Coronary artery (tissue), 2 donors: Measurements from ENCODE around the gene NUF2.
"Not testable (repeated sequence)": the region's sequence is repeated elsewhere in the genome, so short reads cannot be mapped to it uniquely, and the experiment has no call there.

Experiments used
- DNase-seq: peaks from one replicate; pipeline ENCODE4 v3.0.0-alpha.2; 2017; ENCODE audit warnings: low spot score
- H3K27ac ChIP-seq, 2 donors: fragments of 200-600 bp; sonication (generic); one replicate each; pipeline ENCODE4 v1.5.1; 2016 to 2019
- H3K4me3 ChIP-seq: fragments of 200-600 bp; sonication (generic); 2 replicates; pipeline ENCODE4 v1.5.1; 2016; ENCODE audit warnings: mild to moderate bottlenecking, moderate library complexity
- TF ChIP-seq, protein P1 (sequence below): fragments of 200-600 bp; sonication (generic); IDR thresholded peaks from one replicate; pipeline ENCODE4 v1.5.1; 2019; ENCODE audit warnings: antibody characterized with exemption

The NUF2 gene

DNA sequence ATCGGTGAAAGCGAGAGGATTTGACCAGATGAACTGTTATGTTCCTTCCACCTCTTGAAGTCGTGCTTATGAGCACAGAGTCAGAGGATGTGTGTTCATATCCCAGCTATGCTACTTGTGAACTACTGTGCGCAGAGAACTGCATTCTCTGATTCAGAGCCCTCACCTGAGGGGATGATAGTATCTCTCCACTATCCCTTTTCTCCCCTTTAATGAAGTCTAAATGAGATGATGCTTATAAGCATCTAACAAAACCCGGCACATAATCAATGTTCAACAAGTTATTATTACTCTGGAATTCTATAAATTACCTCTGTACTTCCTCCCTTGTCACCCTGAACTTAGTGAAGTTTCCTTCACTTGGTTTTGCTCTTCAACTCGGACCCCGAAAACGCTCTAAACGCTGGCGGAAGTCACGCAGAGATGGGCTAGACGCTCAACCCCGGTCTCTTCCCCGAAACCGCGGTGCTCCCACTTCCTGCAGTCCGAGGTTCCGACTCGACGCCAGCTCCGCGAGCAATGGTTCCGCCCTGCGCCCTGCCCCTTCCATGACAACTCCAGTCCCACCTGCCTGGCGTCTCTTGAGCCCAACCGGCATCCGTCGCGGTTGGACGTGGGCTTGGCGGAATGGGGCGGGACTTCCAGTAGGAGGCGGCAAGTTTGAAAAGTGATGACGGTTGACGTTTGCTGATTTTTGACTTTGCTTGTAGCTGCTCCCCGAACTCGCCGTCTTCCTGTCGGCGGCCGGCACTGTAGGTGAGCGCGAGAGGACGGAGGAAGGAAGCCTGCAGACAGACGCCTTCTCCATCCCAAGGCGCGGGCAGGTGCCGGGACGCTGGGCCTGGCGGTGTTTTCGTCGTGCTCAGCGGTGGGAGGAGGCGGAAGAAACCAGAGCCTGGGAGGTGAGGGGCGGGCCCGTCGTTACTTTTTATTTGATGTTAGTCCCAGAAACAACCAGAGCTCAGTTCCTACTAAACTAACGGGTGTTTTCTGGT lies at the start of gene NUF2:
NUF2 (plus strand) TSS at position 644 of the 995 bp plus-strand sequence. CDS start 4,098 bp downstream, outside the sequence.
- peak; percentile 99 for DNase-seq
- Histone ChIP-seq H3K27ac (peak within 1 kb of the TSS; percentile 75 to 88), H3K4me3 (peak within 1 kb of the TSS; percentile 85)
- TF ChIP-seq, protein P1, sequence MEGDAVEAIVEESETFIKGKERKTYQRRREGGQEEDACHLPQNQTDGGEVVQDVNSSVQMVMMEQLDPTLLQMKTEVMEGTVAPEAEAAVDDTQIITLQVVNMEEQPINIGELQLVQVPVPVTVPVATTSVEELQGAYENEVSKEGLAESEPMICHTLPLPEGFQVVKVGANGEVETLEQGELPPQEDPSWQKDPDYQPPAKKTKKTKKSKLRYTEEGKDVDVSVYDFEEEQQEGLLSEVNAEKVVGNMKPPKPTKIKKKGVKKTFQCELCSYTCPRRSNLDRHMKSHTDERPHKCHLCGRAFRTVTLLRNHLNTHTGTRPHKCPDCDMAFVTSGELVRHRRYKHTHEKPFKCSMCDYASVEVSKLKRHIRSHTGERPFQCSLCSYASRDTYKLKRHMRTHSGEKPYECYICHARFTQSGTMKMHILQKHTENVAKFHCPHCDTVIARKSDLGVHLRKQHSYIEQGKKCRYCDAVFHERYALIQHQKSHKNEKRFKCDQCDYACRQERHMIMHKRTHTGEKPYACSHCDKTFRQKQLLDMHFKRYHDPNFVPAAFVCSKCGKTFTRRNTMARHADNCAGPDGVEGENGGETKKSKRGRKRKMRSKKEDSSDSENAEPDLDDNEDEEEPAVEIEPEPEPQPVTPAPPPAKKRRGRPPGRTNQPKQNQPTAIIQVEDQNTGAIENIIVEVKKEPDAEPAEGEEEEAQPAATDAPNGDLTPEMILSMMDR: no peak

DNA sequence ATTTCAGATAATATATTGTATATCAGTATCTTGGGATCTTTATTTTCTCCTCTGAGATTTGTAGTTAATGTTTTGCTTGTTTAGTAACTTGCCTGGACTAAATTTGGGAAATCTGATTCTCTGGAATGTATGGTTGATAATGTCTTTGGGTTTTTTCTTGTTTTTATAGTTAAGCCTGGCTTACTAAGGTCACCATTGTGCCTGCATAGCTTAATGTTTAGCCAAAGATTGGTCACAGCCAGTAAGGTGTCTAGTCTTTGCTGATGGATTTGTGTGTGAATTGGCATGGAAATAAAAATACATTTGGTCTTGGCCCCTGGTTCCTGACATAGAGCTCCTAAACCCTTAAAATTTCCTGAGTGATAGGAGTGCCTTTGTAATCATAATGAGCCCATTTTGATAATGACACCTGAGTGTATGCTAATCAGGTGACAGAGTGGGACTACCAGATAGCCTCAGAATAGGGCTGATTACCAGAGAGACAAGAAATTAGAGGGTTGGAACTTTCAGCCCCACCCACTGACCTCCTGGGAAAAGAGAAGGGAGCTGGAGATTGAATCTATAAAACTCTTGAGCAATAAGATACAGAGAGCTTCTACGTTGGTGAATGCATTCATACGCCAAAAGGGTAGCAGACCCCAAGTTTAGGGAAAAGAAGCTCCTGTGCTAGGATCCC lies 47.9 kb upstream of the NUF2 start:
- Histone ChIP-seq H3K27ac (no peak overlapping the region), H3K4me3 (no peak overlapping the region)
- TF ChIP-seq, protein P1: no peak
- no peak for DNase-seq

GRCh38 chr1:163275222-163275621 lies 46.5 kb upstream of the NUF2 start:
- TF ChIP-seq, protein P1: no peak
- no peak overlapping the region for H3K27ac ChIP-seq
- no peak overlapping the region for H3K4me3 ChIP-seq
- DNase-seq: no peak

GRCh38 chr1:163278602-163279001 lies 43.2 kb upstream of the NUF2 start:
- Histone ChIP-seq H3K4me3 (no peak overlapping the region), H3K27ac (no peak overlapping the region)
- no peak for DNase-seq
- TF ChIP-seq, protein P1: no peak

DNA sequence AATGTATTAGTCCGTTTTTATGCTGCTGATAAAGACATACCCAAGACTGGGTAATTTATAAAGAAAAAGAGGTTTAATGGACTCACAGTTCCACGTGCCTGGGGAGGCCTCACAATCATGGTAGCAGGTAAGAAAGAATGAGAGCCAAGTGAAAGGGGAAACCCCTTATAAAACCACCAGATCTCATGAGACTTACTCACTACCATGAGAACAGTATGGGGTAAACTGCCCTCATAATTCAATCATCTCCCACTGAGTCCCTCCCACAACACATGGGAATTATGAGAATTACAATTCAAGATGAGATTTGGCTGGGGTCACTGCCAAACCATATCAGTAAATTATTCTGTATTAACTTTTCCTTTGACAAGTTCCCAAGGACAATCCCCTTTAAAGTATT lies 36.9 kb upstream of the NUF2 start:
- not testable (repeated sequence) for H3K4me3 ChIP-seq, H3K27ac ChIP-seq, DNase-seq

- no peak overlapping the region for H3K27ac ChIP-seq
- H3K4me3 ChIP-seq: no peak overlapping the region
- TF ChIP-seq, protein P1: no peak
- no peak for DNase-seq
Observed at GRCh38 chr1:163290025-163290640, 31.6 kb upstream of the NUF2 start.

- H3K4me3 ChIP-seq: no peak overlapping the region
- TF ChIP-seq, protein P1: no peak
- H3K27ac ChIP-seq: no peak overlapping the region
- DNase-seq: no peak
Observed at GRCh38 chr1:163291461-163291860, 30.3 kb upstream of the NUF2 start.

DNA sequence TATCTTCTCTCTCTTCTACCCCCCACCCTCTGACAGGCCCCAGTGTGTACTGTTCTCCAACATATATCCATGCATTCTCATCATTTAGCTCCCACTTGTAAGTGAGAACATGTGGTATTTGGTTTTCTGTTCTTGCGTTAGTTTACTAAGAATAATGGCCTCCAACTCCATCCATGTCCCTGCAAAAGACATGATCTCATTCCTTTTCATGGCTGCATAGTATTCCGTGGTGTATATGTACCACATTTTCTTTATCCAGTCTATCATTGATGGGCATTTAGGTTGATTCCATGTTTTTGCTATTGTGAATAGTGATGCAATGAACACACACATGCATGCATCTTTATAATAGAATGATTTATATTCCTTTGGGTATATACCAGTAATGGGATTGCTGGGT lies 29.6 kb upstream of the NUF2 start:
- not testable (repeated sequence) for H3K27ac ChIP-seq, H3K4me3 ChIP-seq, DNase-seq

GRCh38 chr1:163293497-163293896 lies 28.3 kb upstream of the NUF2 start:
- not testable (repeated sequence) for H3K4me3 ChIP-seq, H3K27ac ChIP-seq, DNase-seq
